ENCODE results near the gene OR4C12.
"Not testable (repeated sequence)": the region's sequence is repeated elsewhere in the genome, so short reads cannot be mapped to it uniquely, and the experiment has no call there.

DNA sequence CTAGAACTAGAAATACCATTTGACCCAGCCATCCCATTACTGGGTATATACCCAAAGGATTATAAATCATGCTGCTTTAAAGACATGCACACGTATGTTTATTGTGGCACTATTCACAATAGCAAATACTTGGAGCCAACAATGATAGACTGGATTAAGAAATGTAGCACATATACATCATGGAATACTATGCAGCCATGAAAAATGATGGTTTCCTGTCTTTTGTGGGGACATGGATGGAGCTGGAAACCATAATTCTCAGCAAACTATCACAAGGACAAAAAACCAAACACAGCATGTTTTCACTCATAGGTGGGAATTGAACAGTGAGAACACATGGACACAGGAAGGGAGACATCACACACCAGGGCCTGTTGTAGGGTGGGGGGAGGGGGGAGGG, 33.6 kb downstream of the OR4C12 start:
- TF ChIP-seq, protein P1, sequence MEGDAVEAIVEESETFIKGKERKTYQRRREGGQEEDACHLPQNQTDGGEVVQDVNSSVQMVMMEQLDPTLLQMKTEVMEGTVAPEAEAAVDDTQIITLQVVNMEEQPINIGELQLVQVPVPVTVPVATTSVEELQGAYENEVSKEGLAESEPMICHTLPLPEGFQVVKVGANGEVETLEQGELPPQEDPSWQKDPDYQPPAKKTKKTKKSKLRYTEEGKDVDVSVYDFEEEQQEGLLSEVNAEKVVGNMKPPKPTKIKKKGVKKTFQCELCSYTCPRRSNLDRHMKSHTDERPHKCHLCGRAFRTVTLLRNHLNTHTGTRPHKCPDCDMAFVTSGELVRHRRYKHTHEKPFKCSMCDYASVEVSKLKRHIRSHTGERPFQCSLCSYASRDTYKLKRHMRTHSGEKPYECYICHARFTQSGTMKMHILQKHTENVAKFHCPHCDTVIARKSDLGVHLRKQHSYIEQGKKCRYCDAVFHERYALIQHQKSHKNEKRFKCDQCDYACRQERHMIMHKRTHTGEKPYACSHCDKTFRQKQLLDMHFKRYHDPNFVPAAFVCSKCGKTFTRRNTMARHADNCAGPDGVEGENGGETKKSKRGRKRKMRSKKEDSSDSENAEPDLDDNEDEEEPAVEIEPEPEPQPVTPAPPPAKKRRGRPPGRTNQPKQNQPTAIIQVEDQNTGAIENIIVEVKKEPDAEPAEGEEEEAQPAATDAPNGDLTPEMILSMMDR (IDR thresholded peaks at IDR 0.05 in 2 of 3, conservative IDR thresholded peaks at IDR 0.05 in 1 of 3; ENCODE audit: control insufficient read depth in 2 of 3, extremely low read depth in 1 of 3, insufficient read depth in 1 of 3, low read depth in 3 of 3, low read length in 3 of 3), result not testable (repeated sequence)
- not testable (repeated sequence) for TF ChIP-seq MTA2 (IDR thresholded peaks at IDR 0.05; ENCODE audit: low read depth); EZH2 (IDR thresholded peaks at IDR 0.05; ENCODE audit: borderline replicate concordance, control insufficient read depth, low read depth, low read length); HDGF (IDR thresholded peaks at IDR 0.05)
- TF ChIP-seq, protein P2, sequence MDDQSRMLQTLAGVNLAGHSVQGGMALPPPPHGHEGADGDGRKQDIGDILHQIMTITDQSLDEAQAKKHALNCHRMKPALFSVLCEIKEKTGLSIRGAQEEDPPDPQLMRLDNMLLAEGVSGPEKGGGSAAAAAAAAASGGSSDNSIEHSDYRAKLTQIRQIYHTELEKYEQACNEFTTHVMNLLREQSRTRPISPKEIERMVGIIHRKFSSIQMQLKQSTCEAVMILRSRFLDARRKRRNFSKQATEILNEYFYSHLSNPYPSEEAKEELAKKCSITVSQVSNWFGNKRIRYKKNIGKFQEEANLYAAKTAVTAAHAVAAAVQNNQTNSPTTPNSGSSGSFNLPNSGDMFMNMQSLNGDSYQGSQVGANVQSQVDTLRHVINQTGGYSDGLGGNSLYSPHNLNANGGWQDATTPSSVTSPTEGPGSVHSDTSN (IDR thresholded peaks at IDR 0.05; ENCODE audit: insufficient replicate concordance, low read depth, low read length), result not testable (repeated sequence)
- TF ChIP-seq, protein P3, sequence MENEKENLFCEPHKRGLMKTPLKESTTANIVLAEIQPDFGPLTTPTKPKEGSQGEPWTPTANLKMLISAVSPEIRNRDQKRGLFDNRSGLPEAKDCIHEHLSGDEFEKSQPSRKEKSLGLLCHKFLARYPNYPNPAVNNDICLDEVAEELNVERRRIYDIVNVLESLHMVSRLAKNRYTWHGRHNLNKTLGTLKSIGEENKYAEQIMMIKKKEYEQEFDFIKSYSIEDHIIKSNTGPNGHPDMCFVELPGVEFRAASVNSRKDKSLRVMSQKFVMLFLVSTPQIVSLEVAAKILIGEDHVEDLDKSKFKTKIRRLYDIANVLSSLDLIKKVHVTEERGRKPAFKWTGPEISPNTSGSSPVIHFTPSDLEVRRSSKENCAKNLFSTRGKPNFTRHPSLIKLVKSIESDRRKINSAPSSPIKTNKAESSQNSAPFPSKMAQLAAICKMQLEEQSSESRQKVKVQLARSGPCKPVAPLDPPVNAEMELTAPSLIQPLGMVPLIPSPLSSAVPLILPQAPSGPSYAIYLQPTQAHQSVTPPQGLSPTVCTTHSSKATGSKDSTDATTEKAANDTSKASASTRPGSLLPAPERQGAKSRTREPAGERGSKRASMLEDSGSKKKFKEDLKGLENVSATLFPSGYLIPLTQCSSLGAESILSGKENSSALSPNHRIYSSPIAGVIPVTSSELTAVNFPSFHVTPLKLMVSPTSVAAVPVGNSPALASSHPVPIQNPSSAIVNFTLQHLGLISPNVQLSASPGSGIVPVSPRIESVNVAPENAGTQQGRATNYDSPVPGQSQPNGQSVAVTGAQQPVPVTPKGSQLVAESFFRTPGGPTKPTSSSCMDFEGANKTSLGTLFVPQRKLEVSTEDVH (IDR thresholded peaks at IDR 0.05; ENCODE audit: low read depth, partially characterized antibody), result not testable (repeated sequence)

All from GM12878 (cell line).